SKM-1 (cell line): ENCODE data around the gene PKD2L1.
"Not testable (repeated sequence)": the region's sequence is repeated elsewhere in the genome, so short reads cannot be mapped to it uniquely, and the experiment has no call there.

Experiments
- DNase-seq: peaks from one replicate; lab custom pipeline; 2025; ENCODE audit not compliant: unreplicated experiment; lab: John Stamatoyannopoulos, UW

PKD2L1 gene

GRCh38 chr10:100287756-100288155, 42.3 kb downstream of the PKD2L1 start:
- no peak for DNase-seq

GRCh38 chr10:100286051-100287033, 43.7 kb downstream of the PKD2L1 start, which contains the start of gene BLOC1S2:
Gene BLOC1S2 (minus strand): TSS chr10:100286680. CDS start chr10:100286659, 21 bp downstream.
- peak; percentile 66 for DNase-seq

DNA sequence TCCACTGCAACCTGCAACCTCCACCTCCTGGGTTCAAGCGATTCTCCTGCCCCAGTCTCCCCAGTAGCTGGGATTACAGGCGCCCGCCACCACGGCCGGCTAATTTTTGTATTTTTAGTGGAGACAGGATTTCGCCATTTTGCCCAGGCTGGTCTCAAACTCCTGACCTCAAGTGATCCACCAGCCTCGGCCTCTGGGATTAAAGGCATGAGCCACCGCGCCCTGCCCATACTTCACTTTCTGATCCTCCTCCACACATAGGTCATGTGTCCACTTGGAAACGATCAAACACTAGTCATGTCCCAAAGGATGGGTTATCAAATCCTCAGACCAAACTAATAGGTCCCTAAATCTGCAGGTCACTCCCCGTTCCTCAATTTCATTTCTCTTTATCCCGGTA, 44.7 kb downstream of the PKD2L1 start:
- not testable (repeated sequence) for DNase-seq

DNA sequence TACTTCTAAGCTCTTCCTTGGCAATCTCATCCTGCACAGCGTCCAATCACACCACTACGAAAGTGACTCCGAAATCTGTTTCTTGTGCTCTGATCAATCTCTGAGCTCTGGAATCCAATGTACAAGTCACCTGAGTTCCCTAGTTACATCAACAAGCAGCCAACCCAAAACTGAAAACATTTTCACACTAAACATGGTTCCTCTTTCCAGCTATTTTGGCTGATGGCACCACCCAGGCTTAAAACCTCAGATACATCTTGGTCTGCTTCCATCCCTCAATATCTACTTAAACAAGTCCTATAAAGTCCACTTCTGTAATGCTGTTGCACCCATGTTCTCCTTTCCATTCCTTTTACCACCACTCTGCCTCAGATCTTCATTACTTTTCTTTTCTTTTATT, 47.1 kb downstream of the PKD2L1 start:
- no peak for DNase-seq

- not testable (repeated sequence) for DNase-seq
Measured at GRCh38 chr10:100276971-100277370, 53.1 kb downstream of the PKD2L1 start.

- DNase-seq: peak; percentile 43
Measured at GRCh38 chr10:100267239-100268104, 62.6 kb downstream of the PKD2L1 start, which contains the start of gene CWF19L1. Gene CWF19L1 (minus strand): TSS chr10:100267638. CDS start chr10:100267593, 45 bp downstream.

DNA sequence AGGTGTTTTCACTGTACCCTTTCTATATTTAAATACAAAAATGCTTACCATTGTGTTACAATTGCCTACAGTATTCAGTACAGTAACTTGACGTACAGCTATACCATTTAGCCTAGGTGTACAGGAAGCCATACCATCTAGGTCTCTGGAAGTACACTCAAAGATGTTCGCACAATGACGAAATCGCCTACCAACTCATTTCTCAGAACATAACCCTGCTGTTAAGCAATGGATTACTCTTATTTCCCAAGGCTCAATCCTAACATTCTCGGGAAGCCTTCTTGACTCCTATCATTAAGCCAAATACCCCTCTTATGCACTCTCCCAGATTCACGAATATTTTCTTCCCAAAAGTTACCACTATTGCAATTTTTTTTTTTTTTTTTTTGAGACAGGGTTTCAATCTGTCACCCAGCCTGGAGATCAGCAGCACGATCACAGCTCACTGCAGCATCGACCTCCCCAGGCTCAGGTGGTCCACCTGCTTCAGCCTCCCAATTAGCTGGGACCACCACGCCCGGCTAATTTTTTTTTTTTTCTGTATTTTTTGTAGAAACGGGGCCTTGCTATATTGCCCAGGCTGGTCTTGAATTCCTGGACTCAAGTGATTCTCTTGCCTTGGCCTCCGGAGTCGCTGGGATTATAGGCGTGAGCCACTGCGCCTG, 64.1 kb downstream of the PKD2L1 start:
- DNase-seq: no peak

DNA sequence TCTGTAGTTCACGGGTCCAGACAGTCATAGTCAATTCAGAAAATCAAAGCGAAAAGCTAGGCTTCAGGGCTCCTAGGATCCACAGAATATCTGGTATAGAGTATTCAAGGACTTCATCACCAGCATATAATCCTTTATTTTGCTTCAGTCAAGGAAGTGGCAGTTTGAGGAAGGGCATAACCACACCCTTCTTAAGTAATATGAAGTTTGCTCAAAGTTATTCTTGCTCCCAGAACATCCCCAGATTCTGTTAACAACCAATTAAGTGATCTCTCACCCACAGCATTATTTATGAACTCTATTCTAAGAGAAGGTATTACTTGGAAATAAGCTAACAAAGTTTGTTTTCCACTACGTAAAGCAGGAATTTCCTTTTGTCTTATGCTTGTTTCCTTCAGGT, 75.8 kb downstream of the PKD2L1 start:
- no peak for DNase-seq

DNA sequence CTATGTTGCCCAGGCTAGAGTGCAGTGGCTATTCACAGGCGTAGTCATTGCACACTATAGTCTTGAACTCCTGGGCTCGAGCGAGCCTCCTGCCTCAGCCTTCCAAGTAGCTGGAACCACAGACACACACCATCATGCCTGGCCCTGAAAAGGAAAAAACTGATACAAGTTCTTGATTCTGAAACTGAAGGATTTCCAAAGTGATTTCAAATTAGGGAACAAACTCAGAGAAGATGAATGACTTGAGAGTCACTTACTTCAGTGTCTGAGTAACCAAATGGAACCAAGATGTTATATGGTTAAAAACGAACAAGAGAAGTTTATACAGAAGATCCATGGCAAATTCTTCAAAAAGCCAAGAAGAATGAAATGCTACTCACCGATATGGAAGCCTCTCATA, 77.0 kb downstream of the PKD2L1 start:
- no peak for DNase-seq

DNA sequence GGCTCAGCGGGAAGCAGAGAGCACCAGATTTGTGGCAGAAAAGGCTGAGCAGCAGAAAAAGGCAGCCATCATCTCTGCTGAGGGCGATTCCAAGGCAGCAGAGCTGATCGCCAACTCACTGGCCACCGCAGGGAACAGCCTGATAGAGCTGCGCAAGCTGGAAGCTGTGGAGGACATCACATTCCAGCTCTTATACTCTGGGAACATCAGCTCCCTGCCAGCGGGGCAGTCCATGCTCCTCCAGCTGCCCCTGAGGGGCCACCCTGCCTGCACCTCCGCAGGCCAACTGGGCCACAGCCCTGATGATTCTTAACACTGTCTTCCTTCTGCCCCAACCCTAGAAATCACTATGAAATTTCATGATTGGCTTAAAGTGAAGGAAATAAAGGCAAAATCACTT, 81.2 kb downstream of the PKD2L1 start:
- no peak for DNase-seq

- DNase-seq: no peak
Measured at GRCh38 chr10:100245484-100246220, 84.4 kb downstream of the PKD2L1 start.

GRCh38 chr10:100239851-100240250, 90.2 kb downstream of the PKD2L1 start:
- DNase-seq: no peak

DNA sequence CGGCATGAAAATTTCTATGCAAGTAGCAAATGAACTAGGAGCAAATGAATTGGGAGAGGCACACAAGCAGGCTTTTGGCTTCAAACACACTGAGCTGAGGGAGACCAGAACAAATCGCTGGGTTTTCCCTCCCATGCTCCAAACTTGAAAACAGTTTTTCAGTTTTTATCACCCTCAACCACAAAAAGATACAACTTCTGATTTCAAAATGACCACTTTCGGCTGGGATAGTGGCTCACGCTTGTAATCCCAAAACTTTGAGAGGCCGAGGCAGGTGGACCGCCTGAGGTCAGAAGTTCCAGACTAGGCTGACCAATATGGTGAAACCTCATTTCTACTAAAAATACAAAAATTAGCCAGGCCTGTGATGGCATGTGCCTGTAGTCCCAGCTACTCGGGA, 91.6 kb downstream of the PKD2L1 start:
- DNase-seq: no peak
